HepG2 (cell line): ENCODE results near the gene KRTAP10-10. TPM values are rescaled to one million over a fixed set of nuclear protein-coding genes. Genes with fewer than 3 reads are reported as not detected.
A peak's percentile ranks its signal among the peaks of the same experiment; 100 is the strongest.

Experiments used
- ATAC-seq: fragments of 200-7000 bp; cut with Tn5 transposase; 3 replicates; pipeline ENCODE4 v1.9.1; 2020; ENCODE audit warnings: mild to moderate bottlenecking, moderate library complexity
- BruUV-seq: library from RNA; stranded (reverse); fragments of 400-500 nt; replicated peaks from 2 replicates; lab custom pipeline; 2021; lab: Mats Ljungman, UMichigan
- CTCF ChIA-PET: fragments of 300-600 bp; formaldehyde crosslinking; extraction: SDS; loops from one replicate; lab custom pipeline; 2021; ENCODE audit warnings: low total read pairs, inconsistent platforms, low intra/inter-chr PET ratio; lab: Yijun Ruan, JAX
- POLR2A ChIA-PET: fragments of 350-600 bp; sonication (Branson Sonifier 250); formaldehyde crosslinking; loops from one replicate; lab custom pipeline; 2020; ENCODE audit warnings: antibody characterized with exemption, inconsistent platforms; lab: Yijun Ruan, JAX
- DNase-seq: peaks from one replicate; pipeline ENCODE4 v3.0.0-alpha.2; 2015; ENCODE audit warnings: low spot score
- FAIRE-seq: peaks from 3 replicates; lab custom pipeline; 2011; peaks lifted over from hg19 to GRCh38; lab: Jason Lieb, UNC
- H2AFZ ChIP-seq: one replicate; pipeline ENCODE4 v1.6.1; 2011; ENCODE audit warnings: low read length, inconsistent platforms
- H3K27ac ChIP-seq: fragments of 300-600 bp; 3 replicates; pipeline ENCODE4 v1.8.0; 2011; ENCODE audit warnings: mixed run types, mild to moderate bottlenecking, mixed read lengths, low read length, inconsistent platforms; ENCODE audit not compliant: insufficient read depth; ENCODE audit errors: extremely low read length
- H3K27me3 ChIP-seq, 2 experiments: fragments of 200-600 bp in 1 of 2; 2 replicates in 1 of 2; 3 replicates in 1 of 2; pipeline versions ENCODE4 v1.6.0 to v1.8.0; 2011; ENCODE audit warnings: low read length in 2 of 2, mild to moderate bottlenecking in 2 of 2, moderate library complexity in 2 of 2, inconsistent platforms in 1 of 2; ENCODE audit not compliant: insufficient read depth in 2 of 2, control insufficient read depth in 1 of 2
- H3K36me3 ChIP-seq, 2 experiments: fragments of 200-600 bp in 1 of 2; replicated peaks in 1 of 2; 2 replicates in 1 of 2; 3 replicates in 1 of 2; pipeline versions ENCODE4 v1.5.1 to v1.8.0; 2011; ENCODE audit warnings: low read length in 2 of 2, inconsistent platforms in 1 of 2; ENCODE audit not compliant: insufficient read depth in 2 of 2, control insufficient read depth in 1 of 2
- H3K4me1 ChIP-seq: 2 replicates; pipeline ENCODE4 v1.5.1; 2012; ENCODE audit warnings: low read length, inconsistent platforms; ENCODE audit not compliant: insufficient read depth
- H3K4me2 ChIP-seq: 2 replicates; pipeline ENCODE4 v1.6.0; 2011; ENCODE audit warnings: low read depth, low read length, inconsistent platforms
- H3K4me3 ChIP-seq, 3 experiments: fragments of 200-600 bp in 1 of 3; sonication (generic), shearing (Covaris generic) in 1 of 3; replicated peaks in 1 of 3; 2 replicates each; pipeline ENCODE4 v1.5.1; 2011 to 2016; ENCODE audit warnings: low read length in 3 of 3, inconsistent platforms in 2 of 3, low read depth in 2 of 3, mild to moderate bottlenecking in 2 of 3, control low read depth in 1 of 3, mixed read lengths in 1 of 3; ENCODE audit not compliant: insufficient read depth in 1 of 3
- H3K79me2 ChIP-seq: one replicate; pipeline ENCODE4 v1.6.1; 2011; ENCODE audit warnings: low read length, inconsistent platforms; ENCODE audit not compliant: insufficient read depth
- H3K9ac ChIP-seq: 2 replicates; pipeline ENCODE4 v1.6.0; 2011; ENCODE audit warnings: mild to moderate bottlenecking, low read depth, low read length, inconsistent platforms; ENCODE audit not compliant: insufficient read depth
- H3K9me3 ChIP-seq: 2 replicates; pipeline ENCODE4 v1.5.1; 2012; ENCODE audit warnings: mild to moderate bottlenecking, low read length
- H4K20me1 ChIP-seq: 2 replicates; pipeline ENCODE4 v1.6.0; 2011; ENCODE audit warnings: inconsistent platforms, mild to moderate bottlenecking, low read length, moderate library complexity; ENCODE audit not compliant: insufficient read depth
- FOSL1 ChIP-seq: sonication (generic); formaldehyde crosslinking; IDR thresholded peaks from 2 replicates; pipeline ENCODE4 v1.9.0; 2021; ENCODE audit warnings: missing genetic modification reagents, borderline replicate concordance
- KAT2B ChIP-seq: fragments of 150-350 bp; IDR thresholded peaks from 2 replicates; pipeline ENCODE4 v1.6.1; 2014; ENCODE audit warnings: low read depth, low read length, borderline replicate concordance
- KLF11 ChIP-seq: IDR thresholded peaks from 2 replicates; pipeline ENCODE4 v1.6.1; 2016; ENCODE audit warnings: missing compliant biosample characterization
- MAFG ChIP-seq: sonication (generic); formaldehyde crosslinking; IDR thresholded peaks from 2 replicates; pipeline ENCODE4 v1.5.1; 2020; ENCODE audit warnings: mild to moderate bottlenecking, missing genetic modification reagents
- SALL1 ChIP-seq: sonication (generic); formaldehyde crosslinking; IDR thresholded peaks from 2 replicates; pipeline ENCODE4 v1.8.0; 2022; ENCODE audit warnings: mild to moderate bottlenecking, missing genetic modification reagents
- ZNF335 ChIP-seq: sonication (generic); formaldehyde crosslinking; IDR thresholded peaks from 2 replicates; pipeline ENCODE4 v1.4.0; 2020; ENCODE audit warnings: missing genetic modification reagents
- WGBS: methylation state at CpG from one replicate; pipeline ENCODE4 v1.1.6; 2017; ENCODE audit warnings: low lambda C conversion rate; 5-methylcytosine and 5-hydroxymethylcytosine counted together
- in situ Hi-C: cut with HindIII; loops from 2 replicates; pipeline ENCODE4 v1.10.0; 2017; ENCODE audit warnings: low pct_unique_long_range_greater_than_20kb; ENCODE audit not compliant: extremely low pct_ligation_motif_present
- intact Hi-C: fragments of 100-400 bp; cut with micrococcal nuclease; formaldehyde crosslinking; loops from one replicate; pipeline ENCODE4 v1.10.0; 2022; ENCODE audit not compliant: unreplicated experiment
- polyA plus RNA-seq, 8 experiments: library from polyadenylated mRNA; depleted of rRNA in 3 of 8; stranded (reverse) in 7 of 8; unstranded in 1 of 8; fragments of >200 nt; fragmentation: Illumina TruSeq in 4 of 8; extraction: Trizol in 4 of 8; gene quantifications; 2 replicates each; pipeline versions ENCODE4 v1.2.1 to v1.2.3, GENCODE V29; 2011 to 2016; ENCODE audit warnings: low read depth in 4 of 8, missing spikeins in 1 of 8, mixed read lengths in 1 of 8; ENCODE audit not compliant: insufficient read depth in 1 of 8
- total RNA-seq, 5 experiments: library from RNA; depleted of rRNA; stranded (reverse); fragments of >200 nt; fragmentation: Illumina TruSeq; extraction: Trizol; gene quantifications; 2 replicates each; pipeline ENCODE4 v1.2.3, GENCODE V29; 2016; ENCODE audit warnings: low read depth in 1 of 5
- TF ChIP-seq, protein P1 (sequence below): sonication (generic); formaldehyde crosslinking; IDR thresholded peaks from 2 replicates; pipeline ENCODE4 v1.5.0; 2020; ENCODE audit warnings: missing genetic modification reagents
- TF ChIP-seq, protein P2 (sequence below): sonication (generic); formaldehyde crosslinking; IDR thresholded peaks from 2 replicates; pipeline ENCODE4 v1.4.0; 2020; ENCODE audit warnings: mild to moderate bottlenecking, missing genetic modification reagents, borderline replicate concordance
- TF ChIP-seq, protein P3 (sequence below): IDR thresholded peaks from 2 replicates; pipeline ENCODE4 v1.6.1; 2016; ENCODE audit warnings: low read depth
- TF ChIP-seq, protein P4 (sequence below): IDR thresholded peaks from 2 replicates; pipeline ENCODE4 v1.6.1; 2018; ENCODE audit warnings: missing genetic modification reagents
- TF ChIP-seq, protein P5 (sequence below): sonication (generic); formaldehyde crosslinking; IDR thresholded peaks from 2 replicates; pipeline ENCODE4 v1.4.0; 2020; ENCODE audit warnings: missing genetic modification reagents

The KRTAP10-10 gene
- total and polyA plus RNA-seq, 2 of the 13 experiments (the other 11 are each of a cell fraction or from before 2014, with no cell fraction given), result not detected

DNA sequence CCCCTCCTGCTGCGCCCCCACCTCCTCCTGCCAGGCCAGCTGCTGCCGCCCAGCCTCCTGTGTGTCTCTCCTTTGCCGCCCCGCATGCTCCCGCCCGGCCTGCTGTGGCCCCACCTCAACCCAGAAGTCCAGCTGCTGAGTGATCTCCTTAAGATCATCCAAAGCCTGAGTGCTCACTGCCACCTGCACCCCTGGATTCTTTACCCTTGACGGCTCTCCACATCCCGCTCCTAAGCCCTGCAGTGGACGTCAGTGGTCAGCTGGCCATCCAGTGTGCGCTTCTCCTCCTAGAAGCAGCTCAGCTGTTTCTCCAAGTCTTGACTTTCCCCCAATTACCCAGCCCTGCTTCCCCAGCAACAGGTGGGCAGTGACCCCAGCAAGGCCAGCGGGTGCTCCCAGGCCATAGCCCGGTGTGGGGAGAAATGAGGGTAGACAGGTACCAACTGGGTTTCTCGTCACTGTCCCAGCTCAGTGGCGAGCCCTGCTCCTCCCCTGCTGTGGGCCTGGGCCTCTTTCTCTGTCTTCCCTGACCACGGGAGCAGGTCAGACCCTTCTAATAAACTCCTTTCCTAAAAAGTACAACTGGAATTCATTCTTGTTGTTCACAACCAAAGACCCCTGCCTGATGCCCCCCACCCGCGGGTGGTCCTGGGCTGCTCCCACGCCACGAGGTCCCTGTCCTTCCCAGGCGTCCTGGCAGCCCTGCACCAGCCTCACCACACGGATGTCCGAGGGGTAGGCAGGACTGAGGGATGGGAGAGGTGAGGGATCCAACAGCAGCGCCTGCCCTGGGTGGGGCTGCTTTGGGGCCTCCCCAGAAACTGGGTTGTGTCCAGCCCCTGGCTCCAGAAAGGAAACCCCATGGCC is 35.3 kb upstream of the KRTAP10-10 start:
- Histone ChIP-seq H3K9me3 (no peaks in the 10 kb centered on the region), H3K36me3 (no peaks in the 10 kb centered on the region), H3K4me1 (no peaks in the 10 kb centered on the region), H3K79me2 (no peaks in the 10 kb centered on the region), H3K27ac (no peak overlapping the region), H3K9ac (no peak overlapping the region), H3K27me3 (peaks cover 0 to 1% of the 10 kb centered on the region in 2 experiments; a peak in 1 of 5 replicates), H3K4me2 (no peak overlapping the region), H3K4me3 (no peak overlapping the region), H4K20me1 (no peaks in the 10 kb centered on the region), H2AFZ (no peak overlapping the region)
- DNase-seq, result no peak
- in situ Hi-C loops (no loop called here), intact Hi-C loops (no loop called here)
- POLR2A ChIA-PET, result no interaction called here
- CTCF ChIA-PET, result no interaction called here
- BruUV-seq, result no TSS peak
- 80% methylated on average over 15 of the region's 23 CpGs for WGBS
- ATAC-seq, result peak; percentile 38; the same call in 2 of the 3 replicates
- FAIRE-seq, result no peak
- TF ChIP-seq SALL1 (CRISPR knock-in tag) (no peak), ZNF335 (no peak), KAT2B (no peak), FOSL1 (CRISPR knock-in tag) (no peak), MAFG (no peak), KLF11 (CRISPR knock-in tag) (no peak)
- TF ChIP-seq, protein P1, sequence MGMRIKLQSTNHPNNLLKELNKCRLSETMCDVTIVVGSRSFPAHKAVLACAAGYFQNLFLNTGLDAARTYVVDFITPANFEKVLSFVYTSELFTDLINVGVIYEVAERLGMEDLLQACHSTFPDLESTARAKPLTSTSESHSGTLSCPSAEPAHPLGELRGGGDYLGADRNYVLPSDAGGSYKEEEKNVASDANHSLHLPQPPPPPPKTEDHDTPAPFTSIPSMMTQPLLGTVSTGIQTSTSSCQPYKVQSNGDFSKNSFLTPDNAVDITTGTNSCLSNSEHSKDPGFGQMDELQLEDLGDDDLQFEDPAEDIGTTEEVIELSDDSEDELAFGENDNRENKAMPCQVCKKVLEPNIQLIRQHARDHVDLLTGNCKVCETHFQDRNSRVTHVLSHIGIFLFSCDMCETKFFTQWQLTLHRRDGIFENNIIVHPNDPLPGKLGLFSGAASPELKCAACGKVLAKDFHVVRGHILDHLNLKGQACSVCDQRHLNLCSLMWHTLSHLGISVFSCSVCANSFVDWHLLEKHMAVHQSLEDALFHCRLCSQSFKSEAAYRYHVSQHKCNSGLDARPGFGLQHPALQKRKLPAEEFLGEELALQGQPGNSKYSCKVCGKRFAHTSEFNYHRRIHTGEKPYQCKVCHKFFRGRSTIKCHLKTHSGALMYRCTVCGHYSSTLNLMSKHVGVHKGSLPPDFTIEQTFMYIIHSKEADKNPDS (CRISPR knock-in tag), result no peak
- TF ChIP-seq, protein P2, sequence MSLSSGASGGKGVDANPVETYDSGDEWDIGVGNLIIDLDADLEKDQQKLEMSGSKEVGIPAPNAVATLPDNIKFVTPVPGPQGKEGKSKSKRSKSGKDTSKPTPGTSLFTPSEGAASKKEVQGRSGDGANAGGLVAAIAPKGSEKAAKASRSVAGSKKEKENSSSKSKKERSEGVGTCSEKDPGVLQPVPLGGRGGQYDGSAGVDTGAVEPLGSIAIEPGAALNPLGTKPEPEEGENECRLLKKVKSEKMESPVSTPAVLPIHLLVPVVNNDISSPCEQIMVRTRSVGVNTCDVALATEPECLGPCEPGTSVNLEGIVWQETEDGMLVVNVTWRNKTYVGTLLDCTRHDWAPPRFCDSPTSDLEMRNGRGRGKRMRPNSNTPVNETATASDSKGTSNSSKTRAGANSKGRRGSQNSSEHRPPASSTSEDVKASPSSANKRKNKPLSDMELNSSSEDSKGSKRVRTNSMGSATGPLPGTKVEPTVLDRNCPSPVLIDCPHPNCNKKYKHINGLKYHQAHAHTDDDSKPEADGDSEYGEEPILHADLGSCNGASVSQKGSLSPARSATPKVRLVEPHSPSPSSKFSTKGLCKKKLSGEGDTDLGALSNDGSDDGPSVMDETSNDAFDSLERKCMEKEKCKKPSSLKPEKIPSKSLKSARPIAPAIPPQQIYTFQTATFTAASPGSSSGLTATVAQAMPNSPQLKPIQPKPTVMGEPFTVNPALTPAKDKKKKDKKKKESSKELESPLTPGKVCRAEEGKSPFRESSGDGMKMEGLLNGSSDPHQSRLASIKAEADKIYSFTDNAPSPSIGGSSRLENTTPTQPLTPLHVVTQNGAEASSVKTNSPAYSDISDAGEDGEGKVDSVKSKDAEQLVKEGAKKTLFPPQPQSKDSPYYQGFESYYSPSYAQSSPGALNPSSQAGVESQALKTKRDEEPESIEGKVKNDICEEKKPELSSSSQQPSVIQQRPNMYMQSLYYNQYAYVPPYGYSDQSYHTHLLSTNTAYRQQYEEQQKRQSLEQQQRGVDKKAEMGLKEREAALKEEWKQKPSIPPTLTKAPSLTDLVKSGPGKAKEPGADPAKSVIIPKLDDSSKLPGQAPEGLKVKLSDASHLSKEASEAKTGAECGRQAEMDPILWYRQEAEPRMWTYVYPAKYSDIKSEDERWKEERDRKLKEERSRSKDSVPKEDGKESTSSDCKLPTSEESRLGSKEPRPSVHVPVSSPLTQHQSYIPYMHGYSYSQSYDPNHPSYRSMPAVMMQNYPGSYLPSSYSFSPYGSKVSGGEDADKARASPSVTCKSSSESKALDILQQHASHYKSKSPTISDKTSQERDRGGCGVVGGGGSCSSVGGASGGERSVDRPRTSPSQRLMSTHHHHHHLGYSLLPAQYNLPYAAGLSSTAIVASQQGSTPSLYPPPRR (CRISPR knock-in tag), result no peak
- TF ChIP-seq, protein P3, sequence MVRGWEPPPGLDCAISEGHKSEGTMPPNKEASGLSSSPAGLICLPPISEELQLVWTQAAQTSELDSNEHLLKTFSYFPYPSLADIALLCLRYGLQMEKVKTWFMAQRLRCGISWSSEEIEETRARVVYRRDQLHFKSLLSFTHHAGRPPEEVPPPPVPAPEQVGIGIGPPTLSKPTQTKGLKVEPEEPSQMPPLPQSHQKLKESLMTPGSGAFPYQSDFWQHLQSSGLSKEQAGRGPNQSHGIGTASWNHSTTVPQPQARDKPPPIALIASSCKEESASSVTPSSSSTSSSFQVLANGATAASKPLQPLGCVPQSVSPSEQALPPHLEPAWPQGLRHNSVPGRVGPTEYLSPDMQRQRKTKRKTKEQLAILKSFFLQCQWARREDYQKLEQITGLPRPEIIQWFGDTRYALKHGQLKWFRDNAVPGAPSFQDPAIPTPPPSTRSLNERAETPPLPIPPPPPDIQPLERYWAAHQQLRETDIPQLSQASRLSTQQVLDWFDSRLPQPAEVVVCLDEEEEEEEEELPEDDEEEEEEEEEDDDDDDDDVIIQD (CRISPR knock-in tag), result no peak
- TF ChIP-seq, protein P4, sequence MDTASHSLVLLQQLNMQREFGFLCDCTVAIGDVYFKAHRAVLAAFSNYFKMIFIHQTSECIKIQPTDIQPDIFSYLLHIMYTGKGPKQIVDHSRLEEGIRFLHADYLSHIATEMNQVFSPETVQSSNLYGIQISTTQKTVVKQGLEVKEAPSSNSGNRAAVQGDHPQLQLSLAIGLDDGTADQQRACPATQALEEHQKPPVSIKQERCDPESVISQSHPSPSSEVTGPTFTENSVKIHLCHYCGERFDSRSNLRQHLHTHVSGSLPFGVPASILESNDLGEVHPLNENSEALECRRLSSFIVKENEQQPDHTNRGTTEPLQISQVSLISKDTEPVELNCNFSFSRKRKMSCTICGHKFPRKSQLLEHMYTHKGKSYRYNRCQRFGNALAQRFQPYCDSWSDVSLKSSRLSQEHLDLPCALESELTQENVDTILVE (CRISPR knock-in tag), result no peak
- TF ChIP-seq, protein P5, sequence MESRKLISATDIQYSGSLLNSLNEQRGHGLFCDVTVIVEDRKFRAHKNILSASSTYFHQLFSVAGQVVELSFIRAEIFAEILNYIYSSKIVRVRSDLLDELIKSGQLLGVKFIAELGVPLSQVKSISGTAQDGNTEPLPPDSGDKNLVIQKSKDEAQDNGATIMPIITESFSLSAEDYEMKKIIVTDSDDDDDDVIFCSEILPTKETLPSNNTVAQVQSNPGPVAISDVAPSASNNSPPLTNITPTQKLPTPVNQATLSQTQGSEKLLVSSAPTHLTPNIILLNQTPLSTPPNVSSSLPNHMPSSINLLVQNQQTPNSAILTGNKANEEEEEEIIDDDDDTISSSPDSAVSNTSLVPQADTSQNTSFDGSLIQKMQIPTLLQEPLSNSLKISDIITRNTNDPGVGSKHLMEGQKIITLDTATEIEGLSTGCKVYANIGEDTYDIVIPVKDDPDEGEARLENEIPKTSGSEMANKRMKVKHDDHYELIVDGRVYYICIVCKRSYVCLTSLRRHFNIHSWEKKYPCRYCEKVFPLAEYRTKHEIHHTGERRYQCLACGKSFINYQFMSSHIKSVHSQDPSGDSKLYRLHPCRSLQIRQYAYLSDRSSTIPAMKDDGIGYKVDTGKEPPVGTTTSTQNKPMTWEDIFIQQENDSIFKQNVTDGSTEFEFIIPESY (CRISPR knock-in tag), result no peak
